ENCODE measurements around the gene CAPZA2.

GRCh38 chr7:116836048-116836447, 26.3 kb upstream of the CAPZA2 start:
- TF ChIP-seq CTCF (IDR thresholded peaks at IDR 0.05; ENCODE audit: borderline replicate concordance, extremely low read depth, low read length, poor library complexity, severe bottlenecking) (no peak), EZH2 (IDR thresholded peaks at IDR 0.05; ENCODE audit: borderline replicate concordance, low read depth, low read length, severe bottlenecking) (no peak)

All from DND-41 (cell line).